ENCODE data around the gene EXOSC2.

Gene EXOSC2

DNA sequence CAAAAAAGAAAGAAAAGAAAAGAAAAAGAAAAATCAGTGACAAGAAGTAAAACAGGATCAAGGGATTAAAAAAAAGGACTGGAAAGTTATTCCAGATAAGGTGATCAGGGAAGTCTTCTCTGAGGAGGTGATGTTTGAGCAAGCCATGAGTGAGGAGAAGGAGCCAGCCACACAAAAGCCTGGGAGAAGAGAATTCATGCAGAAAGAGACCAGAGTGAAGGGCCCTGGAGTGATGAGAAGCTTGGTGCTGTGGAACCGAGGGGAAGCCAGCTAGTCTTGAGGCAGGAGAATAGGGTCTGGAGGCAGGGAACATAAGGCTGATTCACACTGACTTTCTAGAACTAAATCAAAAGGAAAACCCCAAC lies 4.0 kb upstream of the EXOSC2 start:
- peak overlapping the region; percentile 81 for H3K27ac ChIP-seq
- TF ChIP-seq ZFX (IDR thresholded peaks at IDR 0.05; ENCODE audit: borderline replicate concordance), result no peak
- TF ChIP-seq, protein P1, sequence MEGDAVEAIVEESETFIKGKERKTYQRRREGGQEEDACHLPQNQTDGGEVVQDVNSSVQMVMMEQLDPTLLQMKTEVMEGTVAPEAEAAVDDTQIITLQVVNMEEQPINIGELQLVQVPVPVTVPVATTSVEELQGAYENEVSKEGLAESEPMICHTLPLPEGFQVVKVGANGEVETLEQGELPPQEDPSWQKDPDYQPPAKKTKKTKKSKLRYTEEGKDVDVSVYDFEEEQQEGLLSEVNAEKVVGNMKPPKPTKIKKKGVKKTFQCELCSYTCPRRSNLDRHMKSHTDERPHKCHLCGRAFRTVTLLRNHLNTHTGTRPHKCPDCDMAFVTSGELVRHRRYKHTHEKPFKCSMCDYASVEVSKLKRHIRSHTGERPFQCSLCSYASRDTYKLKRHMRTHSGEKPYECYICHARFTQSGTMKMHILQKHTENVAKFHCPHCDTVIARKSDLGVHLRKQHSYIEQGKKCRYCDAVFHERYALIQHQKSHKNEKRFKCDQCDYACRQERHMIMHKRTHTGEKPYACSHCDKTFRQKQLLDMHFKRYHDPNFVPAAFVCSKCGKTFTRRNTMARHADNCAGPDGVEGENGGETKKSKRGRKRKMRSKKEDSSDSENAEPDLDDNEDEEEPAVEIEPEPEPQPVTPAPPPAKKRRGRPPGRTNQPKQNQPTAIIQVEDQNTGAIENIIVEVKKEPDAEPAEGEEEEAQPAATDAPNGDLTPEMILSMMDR (IDR thresholded peaks at IDR 0.05), result no peak

- TF ChIP-seq ZFX (IDR thresholded peaks at IDR 0.05; ENCODE audit: borderline replicate concordance), result no peak
- TF ChIP-seq, protein P1 (IDR thresholded peaks at IDR 0.05), result no peak
Observed at GRCh38 chr9:130689937-130690700, 3.5 kb upstream of the EXOSC2 start.

GRCh38 chr9:130692321-130692720 lies 1.3 kb upstream of the EXOSC2 start:
- TF ChIP-seq ZFX (IDR thresholded peaks at IDR 0.05; ENCODE audit: borderline replicate concordance), result no peak
- TF ChIP-seq, protein P1 (IDR thresholded peaks at IDR 0.05), result 0 out of 2 replicates have a peak, but pooled peaks have one; percentile 4
- no peak overlapping the region for H3K27ac ChIP-seq

More at GRCh38 chr9:130689937-130690700, 3.5 kb upstream of the EXOSC2 start:
- peak overlapping the region; percentile 81 for H3K27ac ChIP-seq

DNA sequence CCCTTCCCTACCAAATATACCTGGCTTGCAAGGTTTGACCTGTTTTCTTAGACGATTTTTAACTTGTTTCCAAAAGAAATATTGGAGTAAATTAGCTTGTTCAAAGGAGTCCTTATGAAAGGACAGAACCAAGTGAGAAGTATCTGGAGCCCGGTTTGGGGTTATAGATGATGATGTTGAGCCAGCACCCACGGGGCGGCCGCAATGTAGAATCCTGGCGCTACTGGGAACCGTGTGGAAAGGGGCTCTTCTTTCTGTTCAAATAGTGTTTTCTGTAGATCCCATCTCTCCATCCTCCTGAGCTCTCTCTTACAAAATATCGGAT lies 517 bp upstream of the EXOSC2 start:
- H3K27ac ChIP-seq, result peak overlapping the region; percentile 61
- TF ChIP-seq, protein P1 (IDR thresholded peaks at IDR 0.05), result no peak
- TF ChIP-seq ZFX (IDR thresholded peaks at IDR 0.05; ENCODE audit: borderline replicate concordance), result no peak

DNA sequence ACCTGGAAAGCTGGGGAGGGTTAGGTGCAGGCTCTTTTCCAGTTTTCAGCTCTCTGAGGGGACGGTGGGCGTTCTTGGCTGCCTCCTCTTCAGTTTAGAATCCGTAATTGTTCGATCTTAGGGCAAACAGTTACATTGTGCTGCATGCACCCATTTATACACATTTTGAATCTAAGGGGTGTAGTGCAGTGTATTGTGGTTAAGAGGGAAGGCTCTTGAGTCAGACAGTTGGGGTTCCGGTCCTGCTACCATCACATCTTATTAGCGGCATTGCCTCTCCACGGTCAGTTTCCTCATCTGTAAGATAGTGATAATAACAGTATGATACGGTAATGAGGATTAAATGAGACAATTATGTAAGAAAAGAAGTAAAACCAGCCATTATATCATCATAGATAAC lies 625 bp downstream of the EXOSC2 start:
- peak overlapping the region; percentile 61 for H3K27ac ChIP-seq
- no peak for TF ChIP-seq ZFX (IDR thresholded peaks at IDR 0.05; ENCODE audit: borderline replicate concordance)
- TF ChIP-seq, protein P1 (IDR thresholded peaks at IDR 0.05), result no peak

DNA sequence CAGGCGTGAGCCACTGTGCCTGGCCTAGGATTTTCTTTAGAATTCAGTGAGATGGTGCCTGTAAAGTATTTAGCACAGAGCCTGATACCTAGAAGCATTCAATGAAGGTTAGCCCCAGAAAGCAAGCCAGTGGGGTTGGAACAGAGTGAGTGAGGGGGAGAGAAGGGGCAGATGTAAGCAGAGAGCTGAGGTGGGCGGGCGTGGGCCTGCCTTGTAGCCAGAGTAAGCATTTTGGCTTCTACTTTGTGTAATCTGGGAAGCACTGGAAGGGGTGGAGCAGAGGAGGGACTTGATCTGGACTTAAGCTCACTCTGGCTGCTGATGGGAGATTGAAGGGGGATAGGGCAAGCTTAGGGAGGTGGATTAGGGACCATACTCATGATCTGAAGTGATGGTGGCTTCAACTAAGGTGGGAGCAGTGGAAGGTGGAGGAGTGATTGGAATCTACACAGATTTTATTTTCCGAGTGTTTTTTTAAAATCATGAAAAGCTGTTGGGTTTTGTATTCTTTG lies 2.6 kb downstream of the EXOSC2 start:
- TF ChIP-seq, protein P1 (IDR thresholded peaks at IDR 0.05), result no peak
- TF ChIP-seq ZFX (IDR thresholded peaks at IDR 0.05; ENCODE audit: borderline replicate concordance), result no peak
- H3K27ac ChIP-seq, result no peak overlapping the region

DNA sequence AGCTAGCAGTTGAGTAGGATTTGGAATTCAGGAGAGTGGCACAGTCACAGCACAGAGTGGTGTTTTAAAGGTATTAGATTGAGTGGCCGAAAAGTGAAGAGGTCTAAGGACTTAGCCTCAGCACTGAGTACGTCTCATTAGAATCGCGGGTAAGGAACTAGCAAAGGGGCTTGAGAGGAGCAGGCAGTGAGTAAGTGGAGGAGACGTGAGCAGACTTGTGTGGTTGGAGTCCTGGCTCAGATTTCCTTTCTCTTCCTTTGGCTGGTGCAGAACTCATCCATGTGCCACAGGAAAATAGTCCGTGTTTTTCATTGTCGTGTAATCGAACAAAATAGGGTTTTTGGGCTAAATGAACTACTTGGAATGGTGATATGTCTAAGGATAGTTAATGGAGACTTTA lies 3.4 kb downstream of the EXOSC2 start:
- TF ChIP-seq, protein P1 (IDR thresholded peaks at IDR 0.05), result no peak
- TF ChIP-seq ZFX (IDR thresholded peaks at IDR 0.05; ENCODE audit: borderline replicate concordance), result no peak
- H3K27ac ChIP-seq, result no peak overlapping the region

Measured in 22Rv1 (cell line).